K562 (cell line): ENCODE results near the gene GNAZ.

ENCODE experiments used
- HNRNPH1 ChIP-seq: fragments of 200-400 bp; formaldehyde crosslinking; optimal IDR thresholded peaks from 2 replicates; pipeline ENCODE3; 2017; ENCODE audit warnings: low read depth, mild to moderate bottlenecking, low read length, moderate library complexity
- JUND ChIP-seq, 2 experiments: IDR thresholded peaks; 2 replicates in 1 of 2; 3 replicates in 1 of 2; pipeline ENCODE4 v1.6.1; 2011; ENCODE audit warnings: borderline replicate concordance in 2 of 2, low read depth in 2 of 2, low read length in 2 of 2, improper control_type of control experiment in 1 of 2, missing biosample characterization in 1 of 2, missing genetic modification characterization in 1 of 2, missing genetic modification reagents in 1 of 2
- MECOM ChIP-seq: fragments of 250-450 bp; sonication (Bioruptor Pico); IDR thresholded peaks from 2 replicates; pipeline ENCODE4 v1.8.0; 2022; ENCODE audit warnings: inconsistent platforms
- RAD21 ChIP-seq, 2 experiments: fragments of 250-450 bp in 1 of 2; fragments of 450-650 bp in 1 of 2; sonication (Bioruptor Pico) in 1 of 2; formaldehyde crosslinking in 1 of 2; IDR thresholded peaks in 1 of 2; conservative IDR thresholded peaks in 1 of 2; 2 replicates each; pipeline versions ENCODE4 v1.4.0 to v1.8.0; 2020 to 2022; ENCODE audit warnings: mild to moderate bottlenecking in 2 of 2, moderate library complexity in 1 of 2
- SMAD3 ChIP-seq: fragments of 450-650 bp; formaldehyde crosslinking; conservative IDR thresholded peaks from 2 replicates; pipeline ENCODE4 v1.4.0; 2020; ENCODE audit warnings: mild to moderate bottlenecking
- SRSF1 ChIP-seq: fragments of 200-400 bp; formaldehyde crosslinking; IDR thresholded peaks from 2 replicates; pipeline ENCODE4 v1.6.1; 2017; ENCODE audit warnings: mild to moderate bottlenecking, low read depth, low read length, moderate library complexity
- TCF7L2 ChIP-seq: fragments of 150-350 bp; IDR thresholded peaks from 2 replicates; pipeline ENCODE4 v1.6.1; 2016; ENCODE audit warnings: low read depth, mild to moderate bottlenecking, low read length, moderate library complexity
- ZFX ChIP-seq: sonication (generic); formaldehyde crosslinking; IDR thresholded peaks from 2 replicates; pipeline ENCODE4 v1.8.0; 2022; ENCODE audit warnings: mild to moderate bottlenecking, missing genetic modification reagents, moderate library complexity
- ZNF121 ChIP-seq: sonication (generic); formaldehyde crosslinking; conservative IDR thresholded peaks from 2 replicates; pipeline ENCODE4 v1.8.0; 2022; ENCODE audit warnings: missing genetic modification reagents
- TF ChIP-seq, protein P1 (sequence below): sonication (generic); formaldehyde crosslinking; IDR thresholded peaks from 2 replicates; pipeline ENCODE4 v1.8.0; 2023; ENCODE audit warnings: mild to moderate bottlenecking, missing genetic modification reagents
- TF ChIP-seq, protein P2 (sequence below): fragments of 450-650 bp; IDR thresholded peaks from 2 replicates; pipeline ENCODE4 v1.6.1; 2014; ENCODE audit warnings: low read depth, mild to moderate bottlenecking, moderate library complexity, borderline replicate concordance
- TF ChIP-seq, protein P3 (sequence below), 3 experiments: IDR thresholded peaks in 2 of 3; conservative IDR thresholded peaks in 1 of 3; 2 replicates each; pipeline ENCODE4 v1.5.1; 2011 to 2012; ENCODE audit warnings: low read length in 3 of 3, mild to moderate bottlenecking in 3 of 3, control low read depth in 2 of 3, improper control_type of control experiment in 1 of 3, inconsistent platforms in 1 of 3, low read depth in 1 of 3, mixed read lengths in 1 of 3, moderate library complexity in 1 of 3; ENCODE audit not compliant: insufficient read depth in 2 of 3

DNA sequence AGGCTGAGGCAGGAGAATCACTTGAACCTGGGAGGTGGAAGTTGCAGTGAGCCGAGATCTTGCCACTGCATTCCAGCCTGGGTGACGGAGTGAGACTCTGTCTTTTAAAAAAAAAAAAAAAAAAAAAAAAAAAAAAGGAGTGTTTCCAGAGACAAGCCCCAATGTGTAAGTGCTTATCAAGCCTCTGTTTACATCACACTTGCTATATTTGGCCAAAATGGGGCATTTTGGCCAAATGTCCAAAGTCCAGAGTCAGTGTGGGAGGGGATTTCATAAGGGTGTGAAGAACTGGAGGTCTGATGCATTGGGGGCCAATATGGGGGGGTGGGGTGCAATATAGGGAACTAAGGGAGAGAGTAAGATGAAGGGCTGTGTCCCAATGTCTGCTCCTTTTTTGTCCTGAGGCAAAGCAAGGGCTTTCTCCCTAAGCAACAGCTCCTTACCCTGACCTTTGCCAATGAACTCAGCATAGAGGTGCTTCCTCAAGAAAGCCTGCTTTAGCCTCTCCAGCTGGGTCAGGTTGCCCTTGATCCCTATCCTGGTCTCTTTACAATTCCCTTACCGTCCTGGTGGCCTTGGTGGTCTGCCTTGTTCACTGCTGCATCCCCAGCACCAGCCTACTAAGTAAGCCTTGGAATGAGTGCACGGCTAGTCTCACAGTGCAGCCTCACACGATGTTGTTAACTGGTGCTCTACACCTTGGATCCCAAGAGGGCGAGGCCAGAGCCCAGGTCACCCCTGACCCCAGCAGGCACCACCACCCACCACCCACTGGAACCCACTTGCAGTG, 95.9 kb downstream of the GNAZ start:
- TF ChIP-seq RAD21 (CRISPR knock-in tag; conservative IDR thresholded peaks at IDR 0.05 in 1 of 2, IDR thresholded peaks at IDR 0.05 in 1 of 2) (no peak), MECOM (CRISPR knock-in tag) (no peak), ZFX (CRISPR knock-in tag) (no peak), SRSF1 (no peak), HNRNPH1 (no peak), JUND (IDR thresholded peaks at IDR 0.05; ENCODE audit: borderline replicate concordance, low read depth, low read length) (no peak), JUND (tag; IDR thresholded peaks at IDR 0.05; ENCODE audit: borderline replicate concordance, low read depth, low read length) (no peak), SMAD3 (CRISPR knock-in tag) (no peak), ZNF121 (CRISPR knock-in tag) (no peak), TCF7L2 (no peak)
- TF ChIP-seq, protein P1, sequence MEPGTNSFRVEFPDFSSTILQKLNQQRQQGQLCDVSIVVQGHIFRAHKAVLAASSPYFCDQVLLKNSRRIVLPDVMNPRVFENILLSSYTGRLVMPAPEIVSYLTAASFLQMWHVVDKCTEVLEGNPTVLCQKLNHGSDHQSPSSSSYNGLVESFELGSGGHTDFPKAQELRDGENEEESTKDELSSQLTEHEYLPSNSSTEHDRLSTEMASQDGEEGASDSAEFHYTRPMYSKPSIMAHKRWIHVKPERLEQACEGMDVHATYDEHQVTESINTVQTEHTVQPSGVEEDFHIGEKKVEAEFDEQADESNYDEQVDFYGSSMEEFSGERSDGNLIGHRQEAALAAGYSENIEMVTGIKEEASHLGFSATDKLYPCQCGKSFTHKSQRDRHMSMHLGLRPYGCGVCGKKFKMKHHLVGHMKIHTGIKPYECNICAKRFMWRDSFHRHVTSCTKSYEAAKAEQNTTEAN (CRISPR knock-in tag), result no peak
- TF ChIP-seq, protein P2, sequence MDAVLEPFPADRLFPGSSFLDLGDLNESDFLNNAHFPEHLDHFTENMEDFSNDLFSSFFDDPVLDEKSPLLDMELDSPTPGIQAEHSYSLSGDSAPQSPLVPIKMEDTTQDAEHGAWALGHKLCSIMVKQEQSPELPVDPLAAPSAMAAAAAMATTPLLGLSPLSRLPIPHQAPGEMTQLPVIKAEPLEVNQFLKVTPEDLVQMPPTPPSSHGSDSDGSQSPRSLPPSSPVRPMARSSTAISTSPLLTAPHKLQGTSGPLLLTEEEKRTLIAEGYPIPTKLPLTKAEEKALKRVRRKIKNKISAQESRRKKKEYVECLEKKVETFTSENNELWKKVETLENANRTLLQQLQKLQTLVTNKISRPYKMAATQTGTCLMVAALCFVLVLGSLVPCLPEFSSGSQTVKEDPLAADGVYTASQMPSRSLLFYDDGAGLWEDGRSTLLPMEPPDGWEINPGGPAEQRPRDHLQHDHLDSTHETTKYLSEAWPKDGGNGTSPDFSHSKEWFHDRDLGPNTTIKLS, result no peak
- TF ChIP-seq, protein P3, sequence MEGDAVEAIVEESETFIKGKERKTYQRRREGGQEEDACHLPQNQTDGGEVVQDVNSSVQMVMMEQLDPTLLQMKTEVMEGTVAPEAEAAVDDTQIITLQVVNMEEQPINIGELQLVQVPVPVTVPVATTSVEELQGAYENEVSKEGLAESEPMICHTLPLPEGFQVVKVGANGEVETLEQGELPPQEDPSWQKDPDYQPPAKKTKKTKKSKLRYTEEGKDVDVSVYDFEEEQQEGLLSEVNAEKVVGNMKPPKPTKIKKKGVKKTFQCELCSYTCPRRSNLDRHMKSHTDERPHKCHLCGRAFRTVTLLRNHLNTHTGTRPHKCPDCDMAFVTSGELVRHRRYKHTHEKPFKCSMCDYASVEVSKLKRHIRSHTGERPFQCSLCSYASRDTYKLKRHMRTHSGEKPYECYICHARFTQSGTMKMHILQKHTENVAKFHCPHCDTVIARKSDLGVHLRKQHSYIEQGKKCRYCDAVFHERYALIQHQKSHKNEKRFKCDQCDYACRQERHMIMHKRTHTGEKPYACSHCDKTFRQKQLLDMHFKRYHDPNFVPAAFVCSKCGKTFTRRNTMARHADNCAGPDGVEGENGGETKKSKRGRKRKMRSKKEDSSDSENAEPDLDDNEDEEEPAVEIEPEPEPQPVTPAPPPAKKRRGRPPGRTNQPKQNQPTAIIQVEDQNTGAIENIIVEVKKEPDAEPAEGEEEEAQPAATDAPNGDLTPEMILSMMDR (IDR thresholded peaks at IDR 0.05 in 2 of 3, conservative IDR thresholded peaks at IDR 0.05 in 1 of 3; ENCODE audit: insufficient read depth in 2 of 3, low read depth in 1 of 3, low read length in 3 of 3), result no peak
